DMS153 (cell line): Measurements from ENCODE around the gene ACTG2.
"Not testable (repeated sequence)": the region's sequence is repeated elsewhere in the genome, so short reads cannot be mapped to it uniquely, and the experiment has no call there.

Source experiments
- DNase-seq: peaks from one replicate; lab custom pipeline; 2025; lab: John Stamatoyannopoulos, UW

Gene ACTG2

GRCh38 chr2:73937103-73937885, 44.5 kb downstream of the ACTG2 start:
- DNase-seq = no peak

- no peak for DNase-seq
These were observed 45.1 kb downstream of the ACTG2 start for GRCh38 chr2:73937899-73938298.

GRCh38 chr2:73938718-73939352, 46.0 kb downstream of the ACTG2 start:
- no peak for DNase-seq

- no peak for DNase-seq
These were observed 46.6 kb downstream of the ACTG2 start for GRCh38 chr2:73939419-73939818.

- DNase-seq = not testable (repeated sequence)
These were observed 47.3 kb downstream of the ACTG2 start for GRCh38 chr2:73940066-73940465.

- DNase-seq = no peak
These were observed 49.9 kb downstream of the ACTG2 start for GRCh38 chr2:73942664-73943063.

- no peak for DNase-seq
These were observed 51.9 kb downstream of the ACTG2 start for GRCh38 chr2:73944714-73945113.

GRCh38 chr2:73946215-73946614, 53.4 kb downstream of the ACTG2 start:
- DNase-seq = no peak

- DNase-seq = no peak
These were observed 53.9 kb downstream of the ACTG2 start for GRCh38 chr2:73946666-73947065.

- DNase-seq = no peak
These were observed 54.7 kb downstream of the ACTG2 start for GRCh38 chr2:73947412-73948018.

GRCh38 chr2:73949802-73950201, 57.0 kb downstream of the ACTG2 start:
- no peak for DNase-seq

- no peak for DNase-seq
These were observed 60.0 kb downstream of the ACTG2 start for GRCh38 chr2:73952499-73953446.

GRCh38 chr2:73956218-73956865, 63.5 kb downstream of the ACTG2 start:
- no peak for DNase-seq

- no peak for DNase-seq
These were observed 68.5 kb downstream of the ACTG2 start for GRCh38 chr2:73961274-73961673.

- no peak for DNase-seq
These were observed 69.2 kb downstream of the ACTG2 start for GRCh38 chr2:73961823-73962615.

GRCh38 chr2:73962798-73963197, 70.0 kb downstream of the ACTG2 start:
- DNase-seq = no peak

GRCh38 chr2:73963385-73964120, 70.7 kb downstream of the ACTG2 start:
- DNase-seq = no peak

GRCh38 chr2:73964223-73964622, 71.4 kb downstream of the ACTG2 start:
- DNase-seq = no peak

GRCh38 chr2:73965053-73965452, 72.2 kb downstream of the ACTG2 start:
- DNase-seq = no peak

GRCh38 chr2:73968357-73968937, 75.6 kb downstream of the ACTG2 start:
- no peak for DNase-seq
